ENCODE results near the gene ITGA6.

Gene ITGA6

DNA sequence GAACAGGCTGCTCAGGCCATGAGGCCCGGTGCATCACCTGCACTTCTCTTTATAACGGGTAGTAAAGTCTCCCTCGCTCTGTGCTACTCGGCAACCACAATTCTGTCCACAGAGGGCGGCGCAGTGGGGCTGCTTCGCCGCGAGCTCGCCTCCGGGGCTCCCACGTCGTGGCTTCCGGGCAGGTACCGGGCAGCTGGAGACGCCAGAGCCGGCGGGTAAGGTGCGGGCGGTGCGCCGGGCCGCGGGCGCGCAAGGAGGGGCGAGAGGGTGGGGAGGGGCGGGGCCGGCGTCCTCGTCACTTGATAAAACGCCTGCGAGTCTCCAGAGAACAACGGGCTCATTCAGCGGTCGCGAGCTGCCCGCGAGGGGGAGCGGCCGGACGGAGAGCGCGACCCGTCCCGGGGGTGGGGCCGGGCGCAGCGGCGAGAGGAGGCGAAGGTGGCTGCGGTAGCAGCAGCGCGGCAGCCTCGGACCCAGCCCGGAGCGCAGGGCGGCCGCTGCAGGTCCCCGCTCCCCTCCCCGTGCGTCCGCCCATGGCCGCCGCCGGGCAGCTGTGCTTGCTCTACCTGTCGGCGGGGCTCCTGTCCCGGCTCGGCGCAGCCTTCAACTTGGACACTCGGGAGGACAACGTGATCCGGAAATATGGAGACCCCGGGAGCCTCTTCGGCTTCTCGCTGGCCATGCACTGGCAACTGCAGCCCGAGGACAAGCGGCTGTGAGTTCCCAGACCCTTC is at the start of gene ITGA6:
Gene ITGA6, plus strand, starts transcription at position 331 of the 734 bp plus-strand sequence.
- DNase-seq = no peak

DNA sequence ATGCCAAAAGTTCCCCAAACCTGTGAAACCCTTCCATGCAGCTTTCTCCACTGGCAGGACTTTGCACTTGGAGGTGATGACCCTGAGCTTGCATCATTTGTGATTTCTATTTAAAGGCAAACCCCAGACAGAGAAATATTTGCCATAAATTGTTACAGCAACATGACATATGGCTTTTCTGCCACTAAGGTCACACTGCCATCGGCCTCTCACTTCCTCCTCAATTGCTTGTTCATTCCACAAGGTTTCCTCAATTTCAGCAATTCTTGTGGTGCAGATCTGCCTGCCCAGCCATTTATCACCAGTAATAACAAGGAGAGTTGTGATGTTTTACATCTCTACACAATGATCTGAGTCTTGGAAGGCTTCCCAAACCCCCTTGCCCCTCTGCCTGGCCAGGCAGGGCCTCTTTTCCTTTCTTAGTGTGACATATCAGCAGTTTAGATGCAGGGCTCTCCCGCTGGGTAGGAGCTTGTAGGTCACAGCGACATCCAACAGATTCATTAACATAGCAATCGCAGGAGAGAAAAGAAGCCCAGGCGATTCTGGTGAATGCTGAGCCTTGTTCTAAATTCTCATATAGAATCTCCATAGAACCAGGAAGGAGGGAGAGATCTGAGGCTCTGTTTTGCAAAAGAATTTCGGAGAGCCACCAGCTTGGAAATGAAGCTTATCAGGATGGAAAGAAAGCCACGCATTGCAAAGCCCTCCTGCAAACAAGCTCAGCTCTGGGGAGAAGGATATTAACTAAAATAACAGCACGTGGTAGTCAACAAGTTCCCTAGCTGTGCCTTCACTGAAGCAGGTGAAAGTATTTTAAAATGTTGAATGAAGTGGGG is 46.7 kb upstream of the ITGA6 start:
- DNase-seq = no peak

DNA sequence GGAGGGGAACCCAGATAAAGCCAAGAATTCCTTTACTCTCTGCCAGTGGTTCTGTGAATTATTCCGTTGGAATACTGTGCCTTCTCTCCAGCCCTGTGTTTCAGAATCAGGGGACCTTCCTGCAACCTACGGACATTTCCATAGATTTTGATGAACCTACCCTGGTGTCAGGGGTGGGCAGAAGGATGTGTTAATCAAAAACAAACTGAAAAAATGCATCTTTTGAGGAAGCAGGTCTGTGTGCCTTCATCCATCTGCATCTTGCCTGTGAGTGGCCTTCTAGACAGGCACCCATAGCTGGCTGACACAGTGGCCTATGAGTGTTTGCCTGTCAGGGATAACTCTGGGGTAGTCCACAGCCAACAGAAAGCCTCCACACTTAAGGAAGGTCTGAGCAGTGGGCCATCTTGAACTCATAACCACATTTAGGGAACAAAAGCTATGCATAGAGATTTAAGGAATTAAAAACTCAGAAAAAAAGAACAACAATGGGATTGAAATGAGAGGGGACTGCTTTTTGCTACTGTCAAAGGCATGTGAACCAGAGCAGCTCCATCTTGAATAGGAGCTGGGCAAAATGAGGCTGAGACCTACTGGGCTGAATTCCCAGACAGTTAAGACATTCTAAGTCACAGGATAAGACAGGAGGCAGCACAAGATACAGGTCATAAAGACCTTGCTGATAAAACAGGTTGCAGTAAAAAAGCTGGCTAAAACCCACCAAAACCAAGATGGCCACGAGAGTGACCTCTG is 45.9 kb upstream of the ITGA6 start:
- no peak for DNase-seq

DNA sequence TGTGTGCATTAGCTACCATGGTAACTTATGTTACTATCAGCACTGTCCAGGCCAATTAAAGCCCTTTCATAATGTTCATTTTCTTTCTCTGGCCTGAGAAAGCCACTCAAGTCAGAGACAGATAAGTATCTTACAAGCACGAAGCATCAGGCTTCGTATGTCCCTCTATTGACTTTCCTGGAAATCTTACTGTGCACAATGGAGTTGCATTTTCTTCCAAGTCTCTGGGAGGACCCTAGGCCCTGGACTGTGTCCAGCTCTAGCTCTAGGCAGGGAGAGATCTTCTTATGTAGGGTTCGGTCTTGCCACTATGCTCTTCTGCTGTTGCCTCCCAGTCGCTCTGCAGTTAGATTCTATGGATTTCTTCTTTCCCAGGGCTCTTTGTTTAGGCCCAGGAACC is 40.0 kb upstream of the ITGA6 start:
- no peak for DNase-seq

DNA sequence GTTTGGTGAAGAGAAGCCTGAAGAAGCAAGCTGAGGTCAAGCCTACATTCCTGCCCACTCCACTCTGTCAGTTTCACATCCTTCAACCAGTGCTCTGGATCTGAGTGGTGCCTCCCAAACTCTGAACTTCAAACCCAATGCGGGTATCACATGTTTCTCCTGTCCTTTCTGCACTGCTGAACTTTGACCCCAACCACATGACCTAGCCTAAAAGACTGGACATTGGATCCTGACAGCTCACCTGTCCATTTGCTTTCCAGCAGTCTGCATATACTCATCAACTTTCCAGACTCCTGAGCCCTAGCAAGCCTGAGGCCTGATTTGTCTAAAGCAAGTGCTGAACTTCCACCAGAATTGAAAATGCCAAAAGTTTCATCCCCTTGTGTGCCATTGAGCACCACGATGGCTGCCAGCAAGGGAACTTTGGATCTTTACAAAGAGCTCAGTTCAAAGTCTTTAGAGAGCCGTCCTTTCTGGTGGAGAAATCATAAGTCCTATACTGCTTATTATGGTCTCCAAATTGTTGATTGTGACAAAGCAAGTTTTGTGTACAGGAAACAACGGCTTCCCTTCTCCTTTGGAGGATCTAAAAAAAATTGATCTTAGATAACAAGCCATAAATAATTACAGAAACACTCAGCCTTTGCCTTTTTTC is 37.6 kb upstream of the ITGA6 start:
- DNase-seq = no peak

DNA sequence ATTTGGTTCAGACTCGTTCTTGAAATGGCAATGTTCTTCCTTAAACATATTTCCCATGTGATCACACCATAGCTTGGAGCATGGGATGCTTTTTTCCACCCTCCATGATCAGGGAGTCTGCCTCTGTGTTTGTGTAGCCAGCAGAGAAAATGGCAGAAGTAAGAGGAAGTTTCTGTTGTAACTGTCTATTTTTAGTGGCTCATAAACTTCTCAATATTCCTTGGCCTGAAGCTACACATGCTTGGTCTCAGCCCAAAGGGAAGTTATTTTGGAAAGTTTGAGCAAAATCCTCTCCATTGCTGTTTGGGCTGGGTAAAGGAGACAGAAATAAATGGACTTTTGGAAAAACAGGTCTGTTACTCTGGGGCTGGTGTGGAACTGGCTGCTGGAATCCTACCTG is 33.4 kb upstream of the ITGA6 start:
- DNase-seq = no peak

DNA sequence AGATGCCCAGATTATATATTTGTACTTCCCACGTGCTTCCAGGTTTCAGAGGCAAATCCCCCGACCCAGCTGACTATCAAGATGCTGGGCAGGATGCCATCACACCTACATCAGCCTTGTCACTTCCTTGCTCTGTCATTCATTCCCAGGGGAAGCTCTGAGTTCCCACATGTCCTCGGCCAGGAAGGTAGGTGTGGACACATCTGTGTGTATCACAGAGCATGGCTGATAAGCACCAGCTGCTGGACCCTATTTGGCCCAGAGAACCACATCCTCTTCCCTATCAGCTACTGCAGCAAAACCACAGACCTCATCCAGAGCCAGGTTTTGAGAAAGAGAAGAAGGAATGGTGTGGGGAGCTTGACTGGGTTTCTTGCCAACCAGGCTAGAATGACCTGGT is 31.9 kb upstream of the ITGA6 start:
- DNase-seq = no peak

DNA sequence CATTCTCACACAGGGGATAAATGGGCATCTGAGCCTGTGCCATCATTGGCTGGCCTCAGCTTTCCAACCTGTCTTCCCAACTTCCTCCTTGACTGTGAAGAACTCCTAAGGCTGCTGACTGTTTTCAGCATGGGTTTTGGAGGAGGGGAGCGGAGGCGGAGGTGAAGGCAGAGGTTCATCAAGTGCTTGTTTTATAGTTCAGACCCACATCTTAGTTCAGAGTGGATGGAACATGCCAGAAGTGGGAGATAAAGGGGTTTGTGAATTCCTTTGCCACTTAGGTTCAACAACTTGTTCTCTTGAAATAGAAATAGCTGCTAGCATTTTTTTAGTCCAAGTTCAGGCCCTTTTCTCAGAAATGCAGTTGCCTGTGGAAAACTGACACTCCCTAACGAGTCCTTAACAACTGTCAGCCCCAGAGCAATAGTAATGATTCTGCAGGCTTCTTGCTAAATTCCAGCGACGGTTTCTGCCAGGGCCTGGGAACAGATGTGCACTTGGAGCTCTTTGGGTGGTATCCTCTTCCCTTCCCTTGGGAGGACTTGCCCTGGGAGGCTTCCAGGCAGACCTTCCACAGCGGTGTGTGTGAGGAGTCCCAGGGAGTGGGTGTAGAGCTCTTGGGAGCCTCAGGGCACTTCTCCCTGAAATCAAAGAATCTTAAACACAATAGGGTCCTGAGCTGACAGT is 30.1 kb upstream of the ITGA6 start:
- DNase-seq = no peak

DNA sequence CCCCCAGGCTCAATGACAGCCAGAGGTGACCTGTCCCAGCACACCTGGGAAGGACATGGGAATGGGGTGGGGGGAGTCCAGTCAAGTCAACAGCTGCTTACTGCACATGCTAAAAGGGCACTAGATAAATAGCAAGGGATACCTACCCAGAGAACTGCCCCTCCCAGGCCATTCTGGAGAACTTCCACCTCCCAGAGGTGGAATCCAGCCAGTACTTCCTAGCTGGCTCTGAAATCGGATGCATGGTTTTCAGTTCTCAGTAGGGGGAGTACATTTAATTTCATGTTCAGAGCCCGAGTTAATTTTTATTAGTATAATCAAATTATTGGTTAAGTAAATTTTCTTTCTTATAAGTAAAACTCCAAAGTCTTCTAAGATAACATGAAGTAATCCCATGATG is 28.9 kb upstream of the ITGA6 start:
- DNase-seq = no peak

DNA sequence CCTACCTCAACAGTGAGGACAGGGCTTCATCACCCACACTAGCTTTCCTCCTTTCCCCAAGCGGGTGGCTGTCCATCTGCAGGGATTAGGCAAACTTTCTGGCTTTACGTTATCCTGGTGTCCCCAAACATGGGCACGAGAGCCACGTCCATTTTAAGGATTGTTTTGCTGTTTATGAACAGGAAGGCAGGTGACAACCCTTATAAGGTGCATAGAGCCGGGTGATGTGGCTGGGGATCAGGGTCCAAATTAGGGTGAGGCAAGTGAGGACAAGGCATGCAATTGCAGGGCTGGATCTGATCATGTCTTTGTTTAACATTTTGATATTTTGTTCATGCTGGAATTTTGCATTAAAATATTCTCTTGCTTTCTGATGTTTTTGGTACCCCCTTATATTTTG is 27.6 kb upstream of the ITGA6 start:
- no peak for DNase-seq

DNA sequence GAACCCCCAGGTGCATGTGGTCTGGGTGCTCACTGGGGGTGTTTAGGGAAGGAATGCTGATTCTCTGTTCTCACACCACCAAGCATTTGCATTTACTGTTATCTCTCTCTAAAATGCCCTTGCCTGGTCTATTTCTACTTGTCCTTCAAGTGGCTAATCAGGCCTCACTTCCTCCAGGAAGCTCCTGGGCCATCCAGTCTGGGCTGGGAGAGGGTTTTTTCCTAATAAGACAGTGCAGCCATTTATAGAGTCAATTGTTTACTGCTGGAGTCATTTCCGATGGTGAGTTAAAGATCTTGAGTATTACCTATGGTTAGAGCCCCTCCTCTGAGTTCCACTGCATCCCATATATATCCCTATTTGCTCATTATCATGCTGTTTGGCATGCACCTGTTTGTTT is 25.2 kb upstream of the ITGA6 start:
- no peak for DNase-seq

DNA sequence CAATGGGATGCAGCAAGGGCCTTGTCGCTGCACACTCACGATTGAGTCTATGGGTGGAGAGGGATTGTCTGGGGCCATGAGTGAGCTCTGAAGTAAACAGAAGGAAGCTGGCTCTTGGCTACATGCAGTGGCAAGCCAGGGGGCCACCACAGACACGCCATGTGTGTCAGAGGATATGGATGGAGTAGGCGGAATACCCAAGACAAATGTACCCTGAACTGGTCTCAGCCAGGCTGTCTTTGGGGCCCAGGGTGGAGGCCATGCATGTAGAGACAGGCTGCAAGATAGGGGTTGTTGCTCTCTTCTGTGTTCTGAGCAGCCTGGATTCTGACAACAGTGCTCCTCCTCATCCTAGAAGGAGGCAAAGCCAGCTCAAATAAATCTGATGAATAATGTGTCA is 24.0 kb upstream of the ITGA6 start:
- no peak for DNase-seq

DNA sequence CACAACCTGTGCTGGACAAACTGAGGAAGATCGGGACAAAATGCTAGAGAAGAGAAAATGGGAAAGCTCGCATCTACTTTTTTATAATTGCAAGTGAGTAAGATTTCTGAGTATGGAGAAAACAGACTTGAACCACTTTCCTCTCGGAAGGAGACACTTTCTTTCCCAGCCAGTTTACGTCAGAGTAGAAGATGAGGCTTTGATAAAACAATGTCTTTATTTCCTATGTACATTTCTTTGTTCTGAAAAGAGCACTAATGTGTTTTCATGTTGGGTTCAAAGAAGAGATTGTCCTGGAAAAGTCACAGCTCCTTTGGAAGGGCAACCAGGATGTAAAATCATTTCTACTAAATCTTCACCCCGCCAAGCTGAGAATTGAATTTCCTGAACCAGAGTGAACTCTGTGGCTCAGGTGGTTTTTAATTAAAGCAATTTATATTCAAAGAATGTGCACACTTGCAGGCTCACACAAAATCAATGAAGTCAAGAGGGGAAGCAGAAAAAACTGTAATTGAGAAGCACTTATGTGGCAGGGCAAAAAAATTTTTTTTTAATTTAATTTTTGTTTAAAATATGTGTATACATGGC is 23.4 kb upstream of the ITGA6 start:
- DNase-seq = no peak

DNA sequence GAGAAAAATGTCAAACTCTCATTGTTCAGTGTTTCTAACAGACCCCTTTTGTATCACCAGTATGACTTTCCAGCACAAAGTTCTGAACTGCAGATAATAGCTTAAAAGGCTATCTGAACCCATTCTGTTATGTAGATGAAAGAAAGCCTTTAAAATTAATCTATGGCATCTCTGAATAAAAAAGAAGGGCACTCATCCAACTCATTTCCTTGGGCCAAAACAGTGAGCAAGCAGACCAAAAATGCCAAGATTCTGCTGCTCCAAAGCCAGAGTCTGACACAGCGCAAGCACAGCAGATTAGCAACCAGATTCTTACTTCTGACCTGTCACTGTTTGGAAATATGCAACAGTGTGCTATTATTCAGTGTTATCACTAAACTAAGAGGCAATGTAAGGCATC is 22.6 kb upstream of the ITGA6 start:
- no peak for DNase-seq

DNA sequence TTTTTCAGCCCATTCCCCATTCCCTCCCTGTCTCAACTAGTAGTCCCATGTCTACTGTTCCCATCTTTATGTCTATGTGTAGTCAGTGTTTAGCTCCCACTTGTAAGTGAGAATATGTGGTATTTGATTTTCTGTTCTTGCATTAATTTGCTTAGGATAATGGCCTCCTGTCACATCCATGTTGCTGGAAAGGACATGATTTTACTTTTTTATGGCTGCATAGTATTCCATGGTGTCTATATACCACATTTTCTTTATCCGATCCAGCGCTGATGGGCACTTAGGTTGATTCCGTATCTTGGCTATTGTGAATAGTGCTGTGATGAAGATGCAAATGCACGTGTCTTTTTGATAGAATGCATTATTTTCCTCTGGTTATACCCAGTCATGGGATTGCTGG is 21.7 kb upstream of the ITGA6 start:
- DNase-seq = no peak

DNA sequence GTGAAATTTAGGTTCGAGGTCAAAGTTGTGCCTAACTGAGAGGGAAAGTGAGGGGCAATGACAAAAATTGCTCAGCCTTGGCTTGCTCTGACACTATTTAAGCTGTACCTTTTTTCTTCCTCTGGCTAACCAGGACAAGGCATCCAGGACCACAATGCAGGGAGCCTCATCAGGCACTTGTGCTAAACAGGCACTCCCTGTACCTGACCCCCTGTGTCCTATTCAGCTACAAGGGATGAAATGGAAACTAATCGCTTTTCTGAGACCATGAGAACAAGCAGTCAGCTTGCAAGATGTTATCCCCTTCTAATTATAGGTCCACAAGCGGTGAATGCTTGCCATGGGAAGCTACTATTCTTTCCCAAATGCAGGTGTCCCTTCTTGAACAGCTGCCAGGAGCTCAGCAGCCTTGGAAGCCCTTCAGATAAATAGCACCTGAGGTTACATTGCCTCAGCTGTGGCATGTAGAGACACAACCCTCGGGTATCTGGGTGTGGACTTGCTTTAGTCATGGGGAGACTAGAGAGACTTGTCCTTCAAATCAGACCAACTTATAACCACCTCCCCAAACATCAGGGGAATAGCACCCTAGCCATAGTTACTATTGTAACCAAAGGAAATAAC is 19.1 kb upstream of the ITGA6 start:
- peak; percentile 26 for DNase-seq

DNA sequence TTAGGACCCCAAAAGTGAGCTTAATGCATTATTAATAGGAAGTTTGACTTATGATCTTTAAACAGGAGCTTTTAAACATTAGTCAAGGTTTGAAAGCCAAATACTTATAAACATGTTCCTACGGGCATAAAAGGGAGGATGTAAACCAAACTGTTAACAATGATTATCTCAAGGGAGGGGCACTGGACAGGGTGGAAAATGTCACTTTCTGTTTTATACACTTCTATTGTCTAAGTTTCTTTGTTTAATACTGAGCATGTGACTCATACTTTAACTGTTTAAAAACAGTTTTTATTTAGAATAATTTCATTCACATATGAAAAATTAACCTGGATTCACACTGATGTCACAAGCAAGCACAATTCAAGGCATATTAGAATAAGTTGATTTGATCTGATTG is 18.3 kb upstream of the ITGA6 start:
- no peak for DNase-seq

DNA sequence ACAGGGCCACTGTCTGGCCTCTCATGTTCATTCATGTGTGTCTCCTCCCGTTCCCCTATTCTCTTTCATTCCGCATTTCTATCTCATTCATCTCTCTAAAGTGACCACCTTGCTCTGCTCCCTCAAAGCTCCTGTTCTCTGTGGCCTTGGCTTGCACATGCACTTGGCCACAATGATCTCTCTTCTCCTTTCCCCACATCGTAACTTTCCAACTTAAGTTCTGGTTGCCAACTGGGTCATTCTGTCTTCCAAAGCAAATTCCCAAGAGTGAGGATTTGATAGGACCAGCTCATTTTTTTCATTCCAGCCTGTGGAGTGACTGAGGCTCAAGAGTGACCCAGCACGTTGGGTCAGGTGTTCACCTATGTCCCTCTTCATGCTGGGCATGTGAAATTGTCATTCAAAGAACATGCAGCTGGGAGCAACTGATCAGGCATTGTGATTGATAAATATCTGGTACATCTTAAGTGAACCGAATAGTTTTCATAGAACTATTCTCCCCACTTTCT is 14.3 kb upstream of the ITGA6 start:
- no peak for DNase-seq

DNA sequence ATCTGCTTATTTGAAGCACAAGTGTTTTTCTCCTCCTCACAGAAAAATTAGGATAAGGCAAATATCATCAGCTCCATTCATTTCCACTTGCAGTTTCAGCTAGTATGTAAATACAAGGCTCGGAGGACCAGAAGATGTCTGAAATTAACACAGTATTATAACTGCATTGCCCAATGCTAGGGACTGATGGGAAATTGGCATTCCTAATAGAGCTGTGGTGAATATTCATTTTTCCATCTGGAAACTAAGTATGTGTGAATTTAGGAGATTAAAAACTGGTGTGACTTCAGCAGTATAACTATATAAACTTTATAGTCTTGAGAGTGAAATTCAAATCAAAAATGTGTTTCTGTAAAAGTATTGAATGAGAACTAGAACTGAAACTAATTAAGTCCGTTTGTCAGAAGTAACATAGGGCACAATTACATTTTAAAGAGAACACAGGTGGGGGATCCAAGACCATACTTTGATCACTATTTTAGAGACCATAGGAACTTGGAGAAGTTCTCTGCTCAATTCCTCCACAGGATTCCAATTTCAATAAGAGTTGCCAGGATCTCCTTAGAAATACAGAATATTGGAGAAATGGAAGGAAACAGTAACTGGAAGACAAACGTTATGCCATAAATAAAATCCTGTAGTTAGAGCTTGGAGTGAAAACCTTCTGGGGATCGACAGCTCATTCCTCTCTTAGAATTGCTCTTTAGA is 12.1 kb upstream of the ITGA6 start:
- no peak for DNase-seq

DNA sequence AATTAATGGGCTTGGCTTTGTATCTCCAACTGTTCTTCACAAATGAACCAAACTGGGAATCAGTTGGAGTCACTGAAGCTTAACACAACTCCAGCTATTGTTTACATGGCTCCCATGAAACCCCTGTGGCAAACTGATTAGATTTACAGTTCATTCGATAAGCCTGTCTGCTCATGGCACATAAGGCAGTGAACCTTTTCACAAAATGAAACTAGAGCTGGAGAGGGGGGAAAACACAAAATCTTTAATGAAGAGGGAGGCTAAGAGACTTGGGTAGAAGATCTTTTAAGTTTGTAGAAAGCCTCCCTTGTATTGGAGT is 11.6 kb upstream of the ITGA6 start:
- no peak for DNase-seq

DNA sequence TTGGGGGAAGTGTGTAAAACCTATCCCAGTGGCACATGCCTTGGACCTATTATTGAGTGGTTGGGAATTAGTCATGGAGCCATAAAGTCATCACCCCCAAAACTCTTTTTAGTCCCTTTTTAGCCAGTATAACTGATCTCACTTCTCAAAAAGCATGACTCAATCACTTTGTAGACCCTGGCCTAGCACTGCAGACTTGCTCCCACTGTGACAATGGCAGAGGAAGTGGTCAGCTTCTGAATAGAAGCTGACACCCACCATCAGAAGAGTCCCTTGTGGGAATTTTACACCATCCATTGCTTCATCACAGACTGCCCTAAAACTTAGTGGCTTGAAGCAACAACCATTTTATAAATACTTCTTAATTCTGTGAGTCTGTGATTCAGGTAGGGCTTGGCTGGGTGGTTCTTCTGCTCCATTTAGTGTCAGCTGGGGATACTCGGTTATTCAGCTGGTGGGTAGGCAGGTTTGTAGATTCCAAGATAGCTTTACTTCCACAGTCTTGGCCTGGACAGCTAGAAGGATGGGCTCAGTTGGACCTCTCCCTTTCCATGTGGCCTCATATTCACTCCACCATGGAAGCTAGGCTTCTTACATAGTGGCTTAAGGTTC is 10.8 kb upstream of the ITGA6 start:
- no peak for DNase-seq

Measured in SHP77 treated with DMSO at 0.1 percent for 48 hours (cell line).